HG02798 (cell line): ENCODE data around the gene MACROD2.

ENCODE experiments used
- ATAC-seq: cut with Tn5 transposase; IDR thresholded peaks from one replicate; pipeline ENCODE4 v1.9.1; 2021; ENCODE audit warnings: mild to moderate bottlenecking; ENCODE audit not compliant: unreplicated experiment, poor library complexity

The MACROD2 gene

GRCh38 chr20:16042731-16043130, 2047.4 kb downstream of the MACROD2 start:
- no peak for ATAC-seq

DNA sequence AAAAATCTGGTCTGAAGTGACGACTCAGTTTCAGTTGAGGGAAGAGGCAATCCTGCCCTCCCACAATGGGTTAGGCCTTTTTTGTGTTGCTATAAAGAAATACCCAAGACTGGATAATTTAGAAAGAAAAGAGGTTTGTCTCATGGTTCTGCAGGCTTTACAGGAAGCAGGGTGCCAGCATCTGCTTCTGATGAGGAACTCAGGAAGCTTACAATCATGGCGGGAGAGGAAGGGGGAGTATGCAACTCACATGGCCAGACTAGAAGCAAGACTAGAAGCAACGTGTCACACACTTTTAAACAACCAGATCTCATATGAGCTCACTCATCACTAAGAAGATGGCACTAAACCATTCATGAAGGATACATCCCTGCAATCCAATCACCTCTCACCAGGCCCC, 2048.6 kb downstream of the MACROD2 start:
- no peak for ATAC-seq

DNA sequence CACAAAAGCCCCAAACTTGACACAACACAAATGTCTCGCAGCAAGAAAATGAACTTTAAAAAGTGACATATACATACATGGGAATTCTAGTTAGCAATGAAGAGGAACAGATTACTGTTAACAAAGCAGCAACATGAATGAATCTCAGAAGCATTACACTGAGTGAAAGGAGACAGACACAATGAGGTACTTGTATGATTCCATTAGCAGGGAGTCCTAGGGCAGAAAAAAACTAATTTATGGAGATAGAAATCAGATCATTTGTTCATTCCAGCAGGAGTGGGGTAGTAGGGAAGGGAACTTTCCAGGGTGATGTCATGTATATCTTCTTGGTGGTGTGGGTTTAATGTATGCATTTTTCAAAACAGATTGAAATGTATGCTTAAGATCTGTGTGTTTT, 2053.6 kb downstream of the MACROD2 start:
- no peak for ATAC-seq

- no peak for ATAC-seq
These were observed 2054.3 kb downstream of the MACROD2 start for GRCh38 chr20:16049529-16050093.

GRCh38 chr20:16050366-16050765, 2055.1 kb downstream of the MACROD2 start:
- ATAC-seq: no peak

DNA sequence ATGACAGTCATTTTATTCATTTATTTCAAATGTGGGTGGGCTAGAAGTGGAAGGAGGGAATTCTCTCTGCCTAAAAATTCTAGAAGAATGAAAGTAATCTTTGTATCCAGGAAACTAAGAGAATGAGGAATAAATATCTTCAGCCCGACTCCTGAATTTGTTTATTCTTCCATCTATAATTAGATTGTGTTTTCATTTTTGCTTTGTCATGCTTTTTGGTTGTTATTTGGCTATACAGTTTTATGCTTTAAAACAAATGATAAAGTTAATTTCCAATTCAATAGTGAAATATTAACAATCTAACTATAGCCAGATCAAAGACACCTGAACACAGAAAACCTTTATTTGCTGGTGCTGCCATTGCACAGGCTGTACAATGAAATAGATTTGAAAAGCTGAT, 2056.7 kb downstream of the MACROD2 start:
- no peak for ATAC-seq

DNA sequence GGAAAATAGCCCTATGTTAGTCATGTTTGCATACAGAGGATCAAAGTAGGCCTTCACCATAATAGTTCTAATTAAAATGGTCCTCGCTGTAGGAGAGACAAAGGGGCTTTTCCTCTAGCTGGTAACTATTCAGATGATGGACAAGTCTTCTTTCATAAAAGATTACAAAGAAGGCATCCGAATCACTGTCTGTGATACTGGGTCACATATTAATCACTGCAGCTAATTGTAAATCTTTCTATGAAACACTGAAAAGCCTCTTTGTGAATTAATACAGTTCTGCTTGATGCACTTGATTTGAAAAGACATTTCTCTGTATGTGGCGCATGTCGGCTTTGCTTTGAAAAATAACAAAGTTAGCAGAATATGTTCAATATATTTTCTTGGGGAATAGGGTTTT, 2057.1 kb downstream of the MACROD2 start:
- no peak for ATAC-seq

DNA sequence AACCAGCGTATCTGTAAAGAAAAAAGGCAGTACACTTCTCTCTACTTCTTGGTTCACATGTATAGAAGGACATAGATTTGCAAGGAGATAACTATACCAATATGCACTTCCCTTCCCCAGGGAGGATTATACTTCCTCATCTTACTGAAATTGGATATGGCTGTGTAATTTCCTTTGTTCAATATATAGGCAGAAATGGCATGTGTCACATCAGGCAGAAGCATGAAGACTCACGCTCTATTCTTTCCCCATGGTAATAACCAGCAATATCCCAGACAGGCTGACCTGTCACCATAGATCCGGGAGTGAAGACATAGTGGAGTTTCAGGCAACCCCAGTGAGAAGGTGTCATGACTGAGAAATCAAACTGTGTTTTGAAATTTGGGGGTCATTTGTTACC, 2059.7 kb downstream of the MACROD2 start:
- no peak for ATAC-seq

DNA sequence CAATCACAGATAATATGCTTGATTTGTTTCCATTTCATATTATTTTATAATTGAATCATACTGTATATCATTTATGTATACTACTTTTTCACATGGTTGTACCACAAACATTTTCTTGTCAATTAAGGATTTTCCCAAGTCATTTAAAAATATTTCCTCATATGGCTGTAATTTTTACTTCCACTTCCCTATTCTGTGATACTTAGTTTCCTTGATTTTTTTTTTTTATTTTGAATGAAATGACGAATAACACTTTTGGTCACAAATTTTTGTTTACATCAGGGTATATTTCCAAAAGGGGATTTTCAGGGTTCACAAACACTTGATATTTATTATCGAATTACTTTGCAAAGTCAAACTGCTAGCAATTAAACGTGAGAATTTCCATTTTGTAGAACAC, 2062.3 kb downstream of the MACROD2 start:
- ATAC-seq: no peak

DNA sequence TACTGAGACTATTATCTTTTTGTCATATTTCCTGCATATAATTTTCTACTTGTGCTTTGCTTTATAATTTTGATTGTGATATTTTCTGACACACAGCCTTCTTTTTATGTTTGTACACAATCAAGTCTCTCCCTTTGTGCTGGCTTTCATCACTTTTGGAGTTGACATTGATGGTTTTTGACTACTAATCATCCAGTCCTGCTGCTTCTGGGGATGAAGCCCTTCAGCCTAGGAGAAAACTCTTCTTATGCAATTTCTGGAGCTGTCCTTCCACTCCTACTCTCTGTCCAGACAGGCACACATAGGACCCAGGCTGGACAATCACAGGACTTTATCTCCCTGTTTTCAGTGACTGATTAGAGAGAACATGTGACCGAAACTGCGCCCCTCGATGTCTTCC, 2063.0 kb downstream of the MACROD2 start:
- ATAC-seq: no peak

GRCh38 chr20:16059841-16060240, 2064.5 kb downstream of the MACROD2 start:
- ATAC-seq: no peak

DNA sequence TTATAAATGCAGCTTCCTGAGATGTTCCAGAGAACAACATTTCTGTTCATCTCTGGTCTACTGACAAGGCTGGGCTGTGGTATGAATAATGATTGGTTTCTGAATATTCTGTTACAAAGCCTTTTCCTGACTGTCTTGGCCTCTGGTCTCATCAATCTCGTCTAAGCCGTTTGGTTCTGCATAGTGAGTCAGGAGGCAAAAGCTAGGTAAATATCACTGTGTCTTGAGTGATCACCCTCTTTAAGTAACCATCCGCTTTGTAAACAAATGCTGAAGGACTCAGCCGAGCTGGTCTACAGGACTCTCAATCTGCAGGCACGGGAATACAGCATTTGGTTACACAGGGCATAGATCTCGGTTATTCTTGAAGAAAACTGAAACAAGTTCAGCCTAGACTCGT, 2066.0 kb downstream of the MACROD2 start:
- ATAC-seq: no peak

- no peak for ATAC-seq
These were observed 2067.6 kb downstream of the MACROD2 start for GRCh38 chr20:16062661-16063581.

- ATAC-seq: no peak
These were observed 2068.6 kb downstream of the MACROD2 start for GRCh38 chr20:16063881-16064280.

GRCh38 chr20:16064989-16065707, 2069.8 kb downstream of the MACROD2 start:
- ATAC-seq: no peak

DNA sequence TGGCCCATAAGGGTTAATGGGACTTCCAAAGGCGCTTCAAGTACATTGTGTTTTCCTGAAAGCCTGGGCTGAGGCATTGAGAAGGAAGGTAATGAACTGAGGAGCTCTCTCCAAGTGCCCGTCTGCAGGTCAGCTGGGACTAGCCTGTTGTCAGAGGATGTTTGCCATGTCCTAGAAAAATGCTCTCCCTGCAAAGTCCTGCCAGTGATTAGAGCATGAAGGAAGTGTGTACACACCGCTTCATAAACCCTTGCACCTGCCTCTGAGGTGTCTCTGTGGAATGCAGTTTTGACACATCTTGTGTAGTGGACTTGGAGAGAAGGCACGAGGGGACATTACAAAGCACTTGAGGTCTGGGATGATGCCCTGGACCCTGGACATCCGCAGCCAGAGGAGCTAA, 2071.3 kb downstream of the MACROD2 start:
- no peak for ATAC-seq

- ATAC-seq: peak; percentile 87
These were observed 2074.2 kb downstream of the MACROD2 start for GRCh38 chr20:16069389-16070010.

DNA sequence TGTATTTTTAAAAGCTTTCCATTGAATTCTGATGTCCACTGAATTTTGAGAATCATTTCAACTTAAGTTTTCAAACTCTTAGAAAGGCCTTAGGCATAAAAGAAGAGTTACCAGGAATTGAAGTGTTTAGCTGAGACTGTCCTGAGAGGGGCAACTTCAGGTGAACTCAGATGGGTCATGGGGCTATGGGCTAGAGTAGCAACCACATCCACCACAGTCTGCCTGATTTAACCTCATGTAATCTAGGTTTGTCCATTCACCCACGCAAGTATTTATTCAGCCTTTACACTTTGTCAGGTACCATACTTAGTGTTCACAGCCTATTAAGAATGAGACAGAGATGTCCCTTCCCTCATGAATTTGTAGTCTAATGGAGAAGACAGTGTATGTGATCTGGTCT, 2076.9 kb downstream of the MACROD2 start:
- no peak for ATAC-seq

- no peak for ATAC-seq
These were observed 2083.0 kb downstream of the MACROD2 start for GRCh38 chr20:16078172-16078898.

GRCh38 chr20:16081421-16081820, 2086.1 kb downstream of the MACROD2 start:
- ATAC-seq: no peak
